GM12875 (cell line): Measurements from ENCODE around the gene TMED8.

Source experiments
- H3K4me3 ChIP-seq: one replicate; pipeline ENCODE4 v1.5.1; 2011; ENCODE audit warnings: low read depth, low read length, control low read depth
- CTCF ChIP-seq: IDR thresholded peaks from 2 replicates; pipeline ENCODE4 v1.5.1; 2011; ENCODE audit warnings: low read depth, mild to moderate bottlenecking, control low read depth, inconsistent platforms, low read length, moderate library complexity, borderline replicate concordance; ENCODE audit not compliant: insufficient read depth

Gene TMED8

GRCh38 chr14:77364146-77364545 lies 12.7 kb downstream of the TMED8 start:
- no peak for TF ChIP-seq CTCF

DNA sequence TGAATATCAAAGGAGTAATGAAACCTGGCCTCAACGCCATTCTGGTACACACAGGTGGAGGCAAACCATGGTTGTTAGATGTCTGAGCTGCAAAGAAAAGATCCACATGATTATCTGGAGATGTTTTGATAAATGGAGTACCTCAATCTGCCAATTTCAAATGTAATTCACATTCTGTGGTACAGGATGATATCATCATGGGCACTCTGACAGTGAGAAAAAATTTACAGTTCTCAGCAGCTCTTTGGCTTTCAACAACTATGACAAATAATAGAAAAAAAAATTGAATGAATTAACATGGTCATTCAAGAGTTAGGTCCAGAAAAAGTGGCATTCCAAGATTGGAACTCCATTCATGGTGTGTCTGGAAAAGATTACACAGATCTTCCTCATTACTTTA lies 17.3 kb downstream of the TMED8 start:
- no peak for TF ChIP-seq CTCF
- H3K4me3 ChIP-seq = no peak overlapping the region

More at GRCh38 chr14:77364146-77364545, 12.7 kb downstream of the TMED8 start:
- H3K4me3 ChIP-seq = no peak overlapping the region

GRCh38 chr14:77356899-77357298 lies 20.0 kb downstream of the TMED8 start:
- no peak for TF ChIP-seq CTCF
- H3K4me3 ChIP-seq = no peak overlapping the region

GRCh38 chr14:77355811-77356210 lies 21.1 kb downstream of the TMED8 start:
- no peak for TF ChIP-seq CTCF
- no peak overlapping the region for H3K4me3 ChIP-seq

DNA sequence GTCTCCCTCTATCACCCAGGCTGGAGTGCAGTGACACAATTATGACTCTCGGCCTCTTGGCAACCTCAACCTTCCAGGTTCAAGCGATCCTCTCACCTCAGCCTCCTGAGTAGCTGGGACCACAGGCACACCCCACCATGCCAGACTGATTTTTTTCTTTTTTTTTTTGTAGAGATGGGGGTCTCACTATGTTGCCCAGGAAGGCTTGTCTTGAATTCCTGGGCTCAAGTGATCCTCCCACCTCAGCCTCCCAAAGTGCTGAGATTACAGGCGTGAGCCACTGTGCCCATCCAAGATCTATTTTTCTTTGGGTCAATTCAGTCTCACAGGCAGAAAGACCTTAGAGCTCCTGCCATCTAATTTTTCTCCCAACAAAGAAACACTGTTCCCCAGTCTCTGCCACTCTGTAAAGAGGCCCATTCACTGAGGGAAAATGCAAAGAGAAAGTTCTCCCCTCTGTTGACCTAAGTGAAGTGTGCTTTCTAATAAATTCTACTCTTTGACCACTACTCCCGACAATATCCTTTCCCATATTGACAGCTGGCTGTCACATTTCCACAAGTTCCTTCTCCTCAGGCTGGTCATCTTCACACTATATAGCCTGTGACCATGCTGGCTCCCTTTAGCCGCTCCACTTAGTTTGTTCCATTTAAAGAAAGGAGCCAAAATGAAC lies 23.3 kb downstream of the TMED8 start:
- H3K4me3 ChIP-seq = no peak overlapping the region
- TF ChIP-seq CTCF = no peak

- no peak for TF ChIP-seq CTCF
- no peak overlapping the region for H3K4me3 ChIP-seq
Observed at GRCh38 chr14:77347751-77348150, 29.1 kb downstream of the TMED8 start.

DNA sequence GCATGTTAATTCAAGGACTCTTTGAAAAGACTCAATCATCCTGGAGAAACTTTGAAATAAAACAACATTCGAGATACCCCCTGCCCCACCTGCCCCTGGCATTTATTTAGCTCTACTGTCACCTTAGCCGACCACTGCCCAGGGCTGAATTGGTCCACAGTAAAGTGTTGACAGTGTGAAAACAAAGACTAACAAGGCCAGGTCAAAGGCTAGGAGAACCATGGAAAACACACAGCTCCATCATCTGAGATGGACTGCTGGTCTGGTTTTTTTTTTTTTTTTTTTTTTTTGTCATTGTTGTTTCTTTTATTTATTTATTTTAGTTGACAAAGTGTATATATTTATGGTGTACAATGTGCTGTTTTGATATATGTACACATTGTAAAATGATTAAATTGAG lies 30.4 kb downstream of the TMED8 start:
- no peak for TF ChIP-seq CTCF
- no peak overlapping the region for H3K4me3 ChIP-seq
